Cardiac fibroblast (primary cell): ENCODE data around the gene COTL1.

ENCODE experiments used
- DNase-seq, 2 donors: peaks; one replicate each; pipeline versions ENCODE4 v3.0.0 to v3.0.0-alpha.2; 2010; ENCODE audit warnings: low read depth in 2 of 2
- H3K4me3 ChIP-seq, 2 donors: replicated peaks in 1 of 2; 1 replicate in 1 of 2; 2 replicates in 1 of 2; pipeline ENCODE4 v1.5.1; 2011; ENCODE audit warnings: low read depth in 2 of 2, low read length in 2 of 2, mild to moderate bottlenecking in 2 of 2, moderate library complexity in 1 of 2
- CTCF ChIP-seq: IDR thresholded peaks from one replicate; pipeline ENCODE4 v1.5.1; 2011; ENCODE audit warnings: low read depth, mild to moderate bottlenecking, low read length, inconsistent platforms

COTL1 gene

GRCh38 chr16:84569382-84569987 is 48.4 kb downstream of the COTL1 start:
- no peak overlapping the region for H3K4me3 ChIP-seq
- DNase-seq, result peak in 1 of 2 donors; percentile 44
- TF ChIP-seq CTCF, result no peak

GRCh38 chr16:84568066-84568465 is 49.8 kb downstream of the COTL1 start:
- no peak for DNase-seq
- TF ChIP-seq CTCF, result no peak
- no peak overlapping the region for H3K4me3 ChIP-seq

DNA sequence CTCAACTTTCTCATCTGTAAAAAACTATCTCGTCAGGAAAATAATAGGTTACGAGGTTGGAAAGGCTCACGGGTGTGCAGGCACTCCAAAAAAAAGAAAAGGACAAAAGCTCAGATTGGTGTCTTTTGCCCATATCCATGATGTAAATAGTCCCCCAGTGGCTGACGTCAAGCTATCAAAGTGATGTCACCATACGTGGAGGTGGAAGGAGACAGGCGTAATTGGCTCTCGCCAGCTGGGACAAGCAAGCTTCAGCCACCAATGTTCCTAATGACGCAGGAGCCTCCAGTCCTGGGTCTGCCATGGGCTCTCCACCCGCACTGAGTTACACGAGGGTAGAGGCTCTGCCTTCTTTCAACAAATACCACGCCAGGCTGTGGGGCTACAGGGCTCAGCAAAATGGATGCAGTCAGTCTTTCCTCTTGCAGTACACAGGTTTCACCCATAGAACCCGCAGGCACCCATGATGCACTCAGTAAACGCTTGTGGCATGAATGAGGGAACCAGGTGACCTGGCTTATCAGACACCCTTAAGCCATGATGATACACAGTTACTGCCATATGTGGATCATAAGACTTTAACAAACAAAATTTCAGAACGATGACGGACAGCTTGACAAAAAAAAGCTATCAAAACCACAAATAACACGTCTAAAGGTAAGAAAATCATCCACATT is 50.5 kb downstream of the COTL1 start:
- no peak for TF ChIP-seq CTCF
- no peak for DNase-seq

GRCh38 chr16:84566545-84567257 is 51.2 kb downstream of the COTL1 start:
- H3K4me3 ChIP-seq, result no peak overlapping the region
- DNase-seq, result no peak
- no peak for TF ChIP-seq CTCF

More for the DNA sequence above, 50.5 kb downstream of the COTL1 start:
- no peak overlapping the region for H3K4me3 ChIP-seq

DNA sequence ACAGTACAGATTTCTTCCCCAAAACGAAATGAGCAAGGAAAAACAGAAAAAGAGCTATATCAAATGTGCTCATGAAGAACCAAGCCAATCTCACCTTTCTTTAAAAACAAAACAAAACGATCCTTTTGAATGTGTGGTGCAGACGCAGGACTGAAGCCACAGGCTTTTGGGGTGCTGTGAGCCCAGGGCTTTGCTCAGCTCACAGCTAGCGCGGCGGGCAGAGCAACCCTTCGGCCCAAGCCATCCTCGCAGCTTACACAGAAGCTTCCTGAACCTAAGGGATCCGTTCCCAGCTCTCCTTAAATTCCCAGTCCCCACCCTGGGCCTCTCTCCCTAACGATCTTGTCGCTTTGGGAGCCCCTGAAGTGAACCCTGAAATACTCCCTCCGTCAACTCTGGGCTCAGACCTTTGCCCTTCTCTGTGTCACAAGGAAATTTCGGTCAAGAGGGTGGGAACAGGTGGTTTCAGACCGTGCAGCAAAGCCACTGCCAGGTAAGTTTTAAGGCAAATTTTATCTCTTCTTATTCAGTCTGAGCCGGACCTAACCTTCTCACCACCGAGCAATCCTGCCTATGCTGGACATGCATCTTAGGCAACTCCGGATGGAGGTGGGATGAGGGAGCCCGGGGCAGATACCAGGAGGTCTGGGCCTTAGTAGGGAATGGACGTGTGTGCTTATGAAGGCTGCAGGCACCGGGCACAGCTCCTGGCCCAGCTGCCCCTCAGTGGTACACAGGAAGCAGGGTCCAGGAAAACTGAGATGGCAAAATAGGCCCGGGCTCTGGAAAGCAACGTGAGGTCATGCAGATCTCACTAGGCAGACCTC is 52.0 kb downstream of the COTL1 start:
- DNase-seq, result no peak
- H3K4me3 ChIP-seq, result no peak overlapping the region

More for the DNA sequence above, 52.0 kb downstream of the COTL1 start:
- no peak for TF ChIP-seq CTCF
